Nephron (organoid): ENCODE measurements around the gene ZSCAN1.
A peak's percentile ranks its signal among the peaks of the same experiment; 100 is the strongest.

ENCODE experiments used
- H3K27ac Mint-ChIP-seq, 3 experiments: 2 replicates each; pipeline ENCODE4 v1.8.0; 2020; ENCODE audit warnings: mixed read lengths in 3 of 3, mild to moderate bottlenecking in 2 of 3, moderate library complexity in 1 of 3
- H3K27me3 Mint-ChIP-seq: 2 replicates; pipeline ENCODE4 v1.8.0; 2021; ENCODE audit warnings: low read depth, mild to moderate bottlenecking, moderate library complexity, mixed read lengths
- H3K36me3 Mint-ChIP-seq: 2 replicates; pipeline ENCODE4 v1.8.0; 2020; ENCODE audit warnings: low read depth, mixed read lengths
- H3K4me1 Mint-ChIP-seq: 2 replicates; pipeline ENCODE4 v1.8.0; 2020; ENCODE audit warnings: mixed read lengths
- H3K4me3 Mint-ChIP-seq, 3 experiments: 2 replicates each; pipeline ENCODE4 v1.8.0; 2020; ENCODE audit warnings: mild to moderate bottlenecking in 3 of 3, mixed read lengths in 3 of 3, moderate library complexity in 2 of 3
- H3K9me3 Mint-ChIP-seq: 2 replicates; pipeline ENCODE4 v1.8.0; 2020; ENCODE audit warnings: mixed read lengths
- TF ChIP-seq, protein P1 (sequence below), 3 experiments: fragments of 200-600 bp; sonication (generic); IDR thresholded peaks; one replicate each; pipeline ENCODE4 v1.5.0; 2021; ENCODE audit warnings: antibody characterized with exemption in 3 of 3; ENCODE audit not compliant: unreplicated experiment in 3 of 3

Gene ZSCAN1

DNA sequence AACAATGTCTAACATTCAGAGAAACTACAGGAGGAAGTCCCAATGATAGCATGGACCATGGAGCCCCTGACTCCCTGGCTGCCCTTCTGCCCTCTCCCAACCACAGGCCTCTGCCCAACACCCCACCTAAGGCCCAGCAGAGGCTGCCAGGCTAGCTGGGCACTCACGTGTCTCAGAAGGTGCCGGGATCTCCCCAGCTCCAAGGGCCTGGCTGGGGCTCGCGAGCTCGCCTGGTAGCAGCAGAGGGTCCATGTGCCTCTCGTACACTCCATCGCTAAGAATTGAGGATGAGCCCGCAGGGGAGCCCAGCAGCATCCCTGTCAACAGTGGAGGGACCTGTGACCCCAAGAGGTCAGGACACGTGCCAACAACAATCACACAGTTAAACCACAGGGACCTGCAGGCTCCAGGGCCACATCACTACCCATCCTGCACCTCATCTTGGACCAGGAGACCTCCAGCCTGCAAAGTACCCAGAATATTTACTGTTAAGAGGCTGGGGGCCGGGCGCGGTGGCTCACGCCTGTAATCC is 54.8 kb downstream of the ZSCAN1 start:
- peaks cover 57% of the 10 kb centered on the region for H3K9me3 Mint-ChIP-seq
- TF ChIP-seq, protein P1, sequence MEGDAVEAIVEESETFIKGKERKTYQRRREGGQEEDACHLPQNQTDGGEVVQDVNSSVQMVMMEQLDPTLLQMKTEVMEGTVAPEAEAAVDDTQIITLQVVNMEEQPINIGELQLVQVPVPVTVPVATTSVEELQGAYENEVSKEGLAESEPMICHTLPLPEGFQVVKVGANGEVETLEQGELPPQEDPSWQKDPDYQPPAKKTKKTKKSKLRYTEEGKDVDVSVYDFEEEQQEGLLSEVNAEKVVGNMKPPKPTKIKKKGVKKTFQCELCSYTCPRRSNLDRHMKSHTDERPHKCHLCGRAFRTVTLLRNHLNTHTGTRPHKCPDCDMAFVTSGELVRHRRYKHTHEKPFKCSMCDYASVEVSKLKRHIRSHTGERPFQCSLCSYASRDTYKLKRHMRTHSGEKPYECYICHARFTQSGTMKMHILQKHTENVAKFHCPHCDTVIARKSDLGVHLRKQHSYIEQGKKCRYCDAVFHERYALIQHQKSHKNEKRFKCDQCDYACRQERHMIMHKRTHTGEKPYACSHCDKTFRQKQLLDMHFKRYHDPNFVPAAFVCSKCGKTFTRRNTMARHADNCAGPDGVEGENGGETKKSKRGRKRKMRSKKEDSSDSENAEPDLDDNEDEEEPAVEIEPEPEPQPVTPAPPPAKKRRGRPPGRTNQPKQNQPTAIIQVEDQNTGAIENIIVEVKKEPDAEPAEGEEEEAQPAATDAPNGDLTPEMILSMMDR (IDR thresholded peaks at IDR 0.05; ENCODE audit: unreplicated experiment in 3 of 3), result no peak
- no peak overlapping the region for H3K27ac Mint-ChIP-seq
- no peaks in the 10 kb centered on the region for H3K27me3 Mint-ChIP-seq
- H3K4me3 Mint-ChIP-seq, result no peak overlapping the region
- H3K36me3 Mint-ChIP-seq, result peaks cover 94% of the 10 kb centered on the region
- H3K4me1 Mint-ChIP-seq, result no peaks in the 10 kb centered on the region

DNA sequence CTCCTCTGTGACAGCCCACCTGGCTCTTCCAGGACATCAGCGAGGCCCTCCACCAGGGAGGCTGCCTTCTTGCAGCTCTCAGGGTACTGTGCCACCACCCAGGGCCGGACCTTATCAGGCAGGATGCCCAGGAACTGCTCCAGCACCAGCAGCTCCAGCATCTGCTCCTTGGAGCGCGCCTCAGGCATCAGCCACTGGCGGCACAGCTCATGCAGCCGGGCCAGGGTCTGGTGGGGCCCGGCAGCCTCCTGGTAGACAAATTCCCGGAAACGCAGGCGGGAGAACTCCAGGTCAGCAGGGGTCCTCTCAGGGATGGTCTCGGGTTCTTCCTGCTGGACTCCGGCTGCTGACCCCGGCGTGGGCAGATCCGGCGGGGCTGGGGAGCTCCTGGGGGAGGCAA is 56.0 kb downstream of the ZSCAN1 start:
- Mint-ChIP-seq H3K27me3 (no peaks in the 10 kb centered on the region), H3K27ac (no peak overlapping the region), H3K4me3 (no peak overlapping the region), H3K36me3 (peaks cover 92% of the 10 kb centered on the region), H3K9me3 (peaks cover 55% of the 10 kb centered on the region), H3K4me1 (no peaks in the 10 kb centered on the region)
- TF ChIP-seq, protein P1 (IDR thresholded peaks at IDR 0.05; ENCODE audit: unreplicated experiment in 3 of 3), result no peak

DNA sequence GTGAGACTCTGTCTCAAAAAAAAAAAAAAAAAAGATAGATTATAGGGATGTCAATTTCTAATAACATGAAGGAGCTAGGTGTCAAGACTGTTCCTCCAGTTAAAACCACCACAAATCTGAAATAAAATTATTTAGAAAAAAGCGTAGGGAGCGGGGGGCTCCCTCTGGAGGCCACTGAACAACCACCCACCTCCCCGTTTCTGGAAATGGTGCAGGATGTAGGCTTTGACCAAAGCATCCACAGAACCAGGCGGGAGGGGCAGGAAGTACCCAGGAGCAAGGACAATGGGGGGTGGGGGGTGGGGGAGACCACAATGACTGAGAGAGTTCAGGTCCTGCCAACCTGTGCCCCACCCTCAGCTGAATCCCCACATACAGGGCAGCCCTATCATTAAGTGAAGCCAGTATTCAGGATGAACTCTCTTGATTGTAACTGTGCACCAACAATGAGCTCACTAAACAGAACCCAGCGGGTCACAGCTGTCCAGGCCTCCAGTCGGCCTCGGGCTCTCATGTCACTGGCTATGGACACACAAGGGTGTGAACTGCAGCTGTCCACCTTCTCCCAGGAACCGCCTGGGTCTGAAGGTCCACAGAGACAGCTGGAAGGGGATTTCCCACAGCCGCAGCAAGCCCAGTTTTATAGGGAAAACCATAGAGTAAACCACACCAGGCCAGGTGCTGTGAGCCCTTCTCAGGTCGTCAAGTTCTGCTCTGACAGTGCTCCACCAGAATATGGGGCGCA is 57.6 kb downstream of the ZSCAN1 start:
- H3K36me3 Mint-ChIP-seq, result peaks cover 92% of the 10 kb centered on the region
- peak overlapping the region in 1 of 3 experiments; percentile 66 for H3K4me3 Mint-ChIP-seq
- H3K4me1 Mint-ChIP-seq, result no peaks in the 10 kb centered on the region
- H3K9me3 Mint-ChIP-seq, result peaks cover 57% of the 10 kb centered on the region
- no peaks in the 10 kb centered on the region for H3K27me3 Mint-ChIP-seq
- no peak overlapping the region for H3K27ac Mint-ChIP-seq
- TF ChIP-seq, protein P1 (IDR thresholded peaks at IDR 0.05; ENCODE audit: unreplicated experiment in 3 of 3), result no peak

DNA sequence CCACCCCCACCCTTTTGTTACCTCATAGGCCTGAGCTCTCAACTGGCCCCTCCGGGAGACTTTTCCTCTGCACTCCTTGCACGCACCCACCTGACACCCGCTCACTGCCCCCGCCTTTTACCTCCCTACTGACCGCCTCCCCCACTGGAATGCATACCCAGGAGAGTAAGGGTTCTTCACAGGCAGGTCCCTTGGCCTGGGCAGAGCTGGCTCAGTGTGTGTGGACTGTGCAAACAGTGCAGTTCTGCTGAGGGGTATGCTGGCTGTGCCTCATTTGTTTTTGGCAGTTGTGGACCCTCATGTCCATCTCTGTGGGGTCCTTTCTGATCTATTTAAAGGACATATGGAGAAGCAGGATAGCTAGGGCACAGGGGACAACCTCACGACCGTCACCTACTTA is 59.2 kb downstream of the ZSCAN1 start:
- H3K9me3 Mint-ChIP-seq, result peaks cover 55% of the 10 kb centered on the region
- H3K4me1 Mint-ChIP-seq, result peaks cover under 1% of the 10 kb centered on the region
- no peak overlapping the region for H3K27ac Mint-ChIP-seq
- H3K4me3 Mint-ChIP-seq, result no peak overlapping the region
- no peaks in the 10 kb centered on the region for H3K27me3 Mint-ChIP-seq
- peaks cover 83% of the 10 kb centered on the region for H3K36me3 Mint-ChIP-seq
- TF ChIP-seq, protein P1 (IDR thresholded peaks at IDR 0.05; ENCODE audit: unreplicated experiment in 3 of 3), result no peak

DNA sequence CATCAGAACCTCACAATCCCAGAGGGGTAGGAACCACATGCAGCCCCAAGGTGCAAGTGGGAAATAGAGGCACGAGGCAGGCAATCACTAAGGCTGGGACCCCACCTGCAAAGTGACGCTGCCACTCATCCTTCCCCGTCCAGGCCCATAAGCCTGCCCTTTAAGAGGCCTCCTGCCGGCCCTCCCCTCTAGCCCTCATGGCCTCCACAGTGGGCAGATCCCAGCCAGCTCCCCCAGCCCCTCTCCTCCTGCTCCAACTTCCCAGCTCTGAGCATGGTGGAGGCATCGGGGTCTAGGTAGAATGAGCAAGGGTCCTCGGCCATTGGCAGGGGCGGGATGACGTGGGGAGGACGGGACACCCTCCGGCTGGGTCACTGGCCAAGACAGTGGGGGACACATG is 61.5 kb downstream of the ZSCAN1 start:
- TF ChIP-seq, protein P1 (IDR thresholded peaks at IDR 0.05; ENCODE audit: unreplicated experiment in 3 of 3), result no peak
- Mint-ChIP-seq H3K36me3 (peaks cover 70% of the 10 kb centered on the region), H3K27ac (no peak overlapping the region), H3K27me3 (no peaks in the 10 kb centered on the region), H3K4me1 (peaks cover 6% of the 10 kb centered on the region), H3K9me3 (peaks cover 52% of the 10 kb centered on the region), H3K4me3 (peak overlapping the region in 1 of 3 experiments; percentile 34)

DNA sequence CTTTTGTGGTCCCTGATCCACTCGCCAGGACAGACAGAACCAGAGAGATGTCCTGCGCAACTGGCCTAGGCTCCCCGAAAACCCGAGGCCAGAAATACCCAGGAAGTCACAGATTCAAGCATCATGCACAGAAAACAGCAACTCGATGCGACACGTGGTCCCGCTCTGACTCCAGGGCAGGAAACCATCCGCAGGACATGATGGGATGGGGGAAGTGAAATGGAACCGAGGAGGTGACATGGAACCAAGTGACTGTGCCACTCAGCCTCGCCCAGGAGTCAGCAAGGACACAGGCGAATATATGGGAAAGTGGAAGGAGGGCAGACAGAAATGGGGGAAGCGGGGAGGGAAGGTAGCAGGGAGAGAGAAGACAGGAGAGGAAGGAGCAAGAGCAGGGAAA is 63.1 kb downstream of the ZSCAN1 start:
- H3K4me3 Mint-ChIP-seq, result peak overlapping the region; percentile 86 to 92 (median 87)
- H3K27ac Mint-ChIP-seq, result peak overlapping the region in 2 of 3 experiments; percentile 70 to 77
- peaks cover 6% of the 10 kb centered on the region for H3K4me1 Mint-ChIP-seq
- peaks cover 42% of the 10 kb centered on the region for H3K9me3 Mint-ChIP-seq
- H3K36me3 Mint-ChIP-seq, result peaks cover 56% of the 10 kb centered on the region
- TF ChIP-seq, protein P1 (IDR thresholded peaks at IDR 0.05; ENCODE audit: unreplicated experiment in 3 of 3), result no peak
- no peaks in the 10 kb centered on the region for H3K27me3 Mint-ChIP-seq
